Measurements from ENCODE around the gene SIRPB2. TPM values are rescaled to one million over a fixed set of nuclear protein-coding genes. Genes with fewer than 3 reads are reported as not detected.

Gene SIRPB2
- total and polyA plus RNA-seq, 2 of the 4 experiments (the other 2 are of a cell fraction) = not detected

DNA sequence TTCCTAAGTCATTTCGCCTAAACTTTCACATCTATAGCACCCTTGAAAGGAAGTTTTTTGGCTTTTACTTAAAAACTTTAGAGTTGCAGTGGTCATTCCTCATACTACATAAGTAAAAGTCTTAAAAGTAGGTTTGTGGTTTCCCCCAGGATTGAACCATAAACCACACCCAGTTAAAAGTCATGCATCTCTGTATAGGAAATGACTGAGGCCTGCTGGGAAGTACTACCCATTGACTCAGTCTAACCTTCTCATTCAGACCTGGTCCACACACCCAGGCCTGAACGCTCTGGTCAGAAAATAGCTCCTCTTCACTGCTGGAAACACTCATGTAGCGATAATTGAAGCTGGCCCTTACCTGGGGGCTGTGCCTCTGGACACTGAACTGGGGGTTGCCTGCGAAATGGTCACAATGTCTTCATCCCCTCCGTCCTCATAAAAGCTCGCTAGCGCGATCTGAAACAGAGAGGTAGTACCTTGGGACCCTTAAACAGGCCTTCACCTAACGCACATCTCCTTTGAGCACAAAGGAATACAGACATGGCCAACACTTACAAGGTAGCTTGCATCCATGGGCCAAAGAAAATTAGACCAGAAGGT lies 27.1 kb downstream of the SIRPB2 start:
- Histone ChIP-seq H3K4ac (ENCODE audit: low read depth, low read length) (no peak overlapping the region), H3K27me3 (ENCODE audit: control insufficient read depth, insufficient read depth, low read length) (peaks cover 2% of the 10 kb centered on the region; the same call in 1 of the 2 replicates), H3K9me3 (ENCODE audit: control insufficient read depth, insufficient read depth, low read length) (no peaks in the 10 kb centered on the region), H4K91ac (ENCODE audit: insufficient read depth, low read depth, low read length) (no peak overlapping the region), H4K5ac (ENCODE audit: low read depth, low read length) (no peak overlapping the region), H2AK9ac (replicated peaks; ENCODE audit: low read depth, low read length, poor library complexity) (no peak overlapping the region), H3K18ac (ENCODE audit: low read depth, low read length) (no peak overlapping the region), H3K79me1 (ENCODE audit: low read depth in 1 of 2, low read length in 2 of 2) (peaks cover 42 to 70% of the 10 kb centered on the region in 2 experiments), H2BK5ac (ENCODE audit: low read depth, low read length, poor library complexity, severe bottlenecking) (no peak overlapping the region), H3K56ac (ENCODE audit: extremely low read depth, insufficient read depth, low read length) (no peak overlapping the region), H2BK20ac (ENCODE audit: low read depth, low read length) (no peak overlapping the region), H3K9ac (ENCODE audit: low read depth, low read length) (no peak overlapping the region), H3K4me2 (ENCODE audit: low read depth, low read length) (no peak overlapping the region), H3K36me3 (ENCODE audit: control insufficient read depth, insufficient read depth, low read length) (peaks cover 19% of the 10 kb centered on the region), H3K14ac (replicated peaks; ENCODE audit: low read depth, low read length) (no peak overlapping the region), H4K8ac (ENCODE audit: low read depth in 2 of 2, low read length in 2 of 2) (no peak overlapping the region), H3K4me3 (ENCODE audit: insufficient read depth, low read depth, low read length) (no peak overlapping the region), H4K20me1 (ENCODE audit: insufficient read depth, low read length) (peaks cover 38% of the 10 kb centered on the region), H3K27ac (ENCODE audit: insufficient read depth, low read length) (no peak overlapping the region), H2AFZ (replicated peaks; ENCODE audit: low read length, poor library complexity) (no peak overlapping the region), H3K23ac (ENCODE audit: low read depth, low read length) (no peak overlapping the region), H2BK120ac (ENCODE audit: low read depth, low read length) (no peak overlapping the region), H2AK5ac (ENCODE audit: low read depth, low read length) (no peak overlapping the region), H3K4me1 (ENCODE audit: control insufficient read depth, insufficient read depth, low read length) (peaks cover 3% of the 10 kb centered on the region), H3K9me1 (ENCODE audit: insufficient read depth, low read length) (peaks cover 11% of the 10 kb centered on the region; the same call in 1 of the 2 replicates), H2BK15ac (ENCODE audit: low read depth, low read length) (no peak overlapping the region)
- ChIA-PET CTCF (no interaction called here), POLR2A (ENCODE audit: unreplicated experiment) (no interaction called here)
- dilution Hi-C loops (cut with HindIII; ENCODE audit: low sequenced_read_pairs, unreplicated experiment) (no loop called here), in situ Hi-C loops (cut with MboI; ENCODE audit: low sequenced_read_pairs) (no loop called here), intact Hi-C loops (cut with micrococcal nuclease) (no loop called here)
- no peak for DNase-seq
- ATAC-seq (ENCODE audit: low read depth) = no peak
- 97% methylated on average over 4 of the region's 9 CpGs; no CpG with 5 or more reads in 1 of the 2 experiments for WGBS, 2 experiments (ENCODE audit: extremely low coverage in 2 of 2, insufficient read length in 1 of 2)
- TSS peak; percentile 6 for BruUV-seq (replicated peaks)
- TF ChIP-seq RCOR1 (IDR thresholded peaks at IDR 0.05; ENCODE audit: insufficient replicate concordance, low read length) = no peak
- TF ChIP-seq MAZ (IDR thresholded peaks at IDR 0.05; ENCODE audit: borderline replicate concordance, low read depth, low read length) = no peak
- TF ChIP-seq, protein P1, sequence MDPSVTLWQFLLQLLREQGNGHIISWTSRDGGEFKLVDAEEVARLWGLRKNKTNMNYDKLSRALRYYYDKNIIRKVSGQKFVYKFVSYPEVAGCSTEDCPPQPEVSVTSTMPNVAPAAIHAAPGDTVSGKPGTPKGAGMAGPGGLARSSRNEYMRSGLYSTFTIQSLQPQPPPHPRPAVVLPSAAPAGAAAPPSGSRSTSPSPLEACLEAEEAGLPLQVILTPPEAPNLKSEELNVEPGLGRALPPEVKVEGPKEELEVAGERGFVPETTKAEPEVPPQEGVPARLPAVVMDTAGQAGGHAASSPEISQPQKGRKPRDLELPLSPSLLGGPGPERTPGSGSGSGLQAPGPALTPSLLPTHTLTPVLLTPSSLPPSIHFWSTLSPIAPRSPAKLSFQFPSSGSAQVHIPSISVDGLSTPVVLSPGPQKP (IDR thresholded peaks at IDR 0.05; ENCODE audit: borderline replicate concordance, low read depth, low read length) = no peak
- TF ChIP-seq, protein P2, sequence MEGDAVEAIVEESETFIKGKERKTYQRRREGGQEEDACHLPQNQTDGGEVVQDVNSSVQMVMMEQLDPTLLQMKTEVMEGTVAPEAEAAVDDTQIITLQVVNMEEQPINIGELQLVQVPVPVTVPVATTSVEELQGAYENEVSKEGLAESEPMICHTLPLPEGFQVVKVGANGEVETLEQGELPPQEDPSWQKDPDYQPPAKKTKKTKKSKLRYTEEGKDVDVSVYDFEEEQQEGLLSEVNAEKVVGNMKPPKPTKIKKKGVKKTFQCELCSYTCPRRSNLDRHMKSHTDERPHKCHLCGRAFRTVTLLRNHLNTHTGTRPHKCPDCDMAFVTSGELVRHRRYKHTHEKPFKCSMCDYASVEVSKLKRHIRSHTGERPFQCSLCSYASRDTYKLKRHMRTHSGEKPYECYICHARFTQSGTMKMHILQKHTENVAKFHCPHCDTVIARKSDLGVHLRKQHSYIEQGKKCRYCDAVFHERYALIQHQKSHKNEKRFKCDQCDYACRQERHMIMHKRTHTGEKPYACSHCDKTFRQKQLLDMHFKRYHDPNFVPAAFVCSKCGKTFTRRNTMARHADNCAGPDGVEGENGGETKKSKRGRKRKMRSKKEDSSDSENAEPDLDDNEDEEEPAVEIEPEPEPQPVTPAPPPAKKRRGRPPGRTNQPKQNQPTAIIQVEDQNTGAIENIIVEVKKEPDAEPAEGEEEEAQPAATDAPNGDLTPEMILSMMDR (conservative IDR thresholded peaks at IDR 0.05; ENCODE audit: low read depth, low read length) = no peak
- TF ChIP-seq POLR2A (IDR thresholded peaks at IDR 0.05; ENCODE audit: low read depth, low read length) = no peak
- no peak for TF ChIP-seq SMC3 (IDR thresholded peaks at IDR 0.05; ENCODE audit: low read depth, low read length)
- TF ChIP-seq, protein P3, sequence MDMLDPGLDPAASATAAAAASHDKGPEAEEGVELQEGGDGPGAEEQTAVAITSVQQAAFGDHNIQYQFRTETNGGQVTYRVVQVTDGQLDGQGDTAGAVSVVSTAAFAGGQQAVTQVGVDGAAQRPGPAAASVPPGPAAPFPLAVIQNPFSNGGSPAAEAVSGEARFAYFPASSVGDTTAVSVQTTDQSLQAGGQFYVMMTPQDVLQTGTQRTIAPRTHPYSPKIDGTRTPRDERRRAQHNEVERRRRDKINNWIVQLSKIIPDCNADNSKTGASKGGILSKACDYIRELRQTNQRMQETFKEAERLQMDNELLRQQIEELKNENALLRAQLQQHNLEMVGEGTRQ (IDR thresholded peaks at IDR 0.05; ENCODE audit: low read depth, low read length) = no peak
- TF ChIP-seq CHD1 (IDR thresholded peaks at IDR 0.05; ENCODE audit: low read depth, low read length) = no peak
- no peak for TF ChIP-seq MXI1 (IDR thresholded peaks at IDR 0.05; ENCODE audit: borderline replicate concordance, low read depth, low read length)
- TF ChIP-seq RFX5 (IDR thresholded peaks at IDR 0.05; ENCODE audit: low read depth, low read length) = no peak
- TF ChIP-seq RAD21 (IDR thresholded peaks at IDR 0.05; ENCODE audit: low read length) = no peak
- TF ChIP-seq CEBPB (IDR thresholded peaks at IDR 0.05; ENCODE audit: low read depth, low read length) = no peak
- TF ChIP-seq NFE2L2 (IDR thresholded peaks at IDR 0.05; ENCODE audit: low read depth, low read length) = no peak
- no peak for TF ChIP-seq MAFK (IDR thresholded peaks at IDR 0.05; ENCODE audit: low read depth, low read length)
- no peak for TF ChIP-seq BHLHE40 (IDR thresholded peaks at IDR 0.05; ENCODE audit: low read depth, low read length)
- no peak for TF ChIP-seq FOS (IDR thresholded peaks at IDR 0.05; ENCODE audit: low read depth, low read length)
